ENCODE measurements around the gene NPS.

NPS gene

GRCh38 chr10:127556916-127557315 is 7.8 kb downstream of the NPS start:
- DNase-seq (ENCODE audit: low read depth in 3 of 3, low spot score in 1 of 3), result no peak

GRCh38 chr10:127561647-127562046 is 12.5 kb downstream of the NPS start:
- no peak for DNase-seq (ENCODE audit: low read depth in 3 of 3, low spot score in 1 of 3)

- DNase-seq (ENCODE audit: low read depth in 3 of 3, low spot score in 1 of 3), result peak in 1 of 3 donors; percentile 16
Observed at GRCh38 chr10:127563718-127564553, 14.8 kb downstream of the NPS start.

GRCh38 chr10:127564644-127565043 is 15.5 kb downstream of the NPS start:
- DNase-seq (ENCODE audit: low read depth in 3 of 3, low spot score in 1 of 3), result no peak

GRCh38 chr10:127565583-127565982 is 16.5 kb downstream of the NPS start:
- DNase-seq (ENCODE audit: low read depth in 3 of 3, low spot score in 1 of 3), result no peak

- no peak for DNase-seq (ENCODE audit: low read depth in 3 of 3, low spot score in 1 of 3)
Observed at GRCh38 chr10:127569210-127569609, 20.1 kb downstream of the NPS start.

GRCh38 chr10:127570036-127570435 is 20.9 kb downstream of the NPS start:
- no peak for DNase-seq (ENCODE audit: low read depth in 3 of 3, low spot score in 1 of 3)

GRCh38 chr10:127571386-127571785 is 22.3 kb downstream of the NPS start:
- DNase-seq (ENCODE audit: low read depth in 3 of 3, low spot score in 1 of 3), result no peak

GRCh38 chr10:127576051-127576450 is 26.9 kb downstream of the NPS start:
- no peak for DNase-seq (ENCODE audit: low read depth in 3 of 3, low spot score in 1 of 3)

- DNase-seq (ENCODE audit: low read depth in 3 of 3, low spot score in 1 of 3), result no peak
Observed at GRCh38 chr10:127576740-127577161, 27.6 kb downstream of the NPS start.

- DNase-seq (ENCODE audit: low read depth in 3 of 3, low spot score in 1 of 3), result no peak
Observed at GRCh38 chr10:127577376-127578258, 28.5 kb downstream of the NPS start.

- DNase-seq (ENCODE audit: low read depth in 3 of 3, low spot score in 1 of 3), result no peak
Observed at GRCh38 chr10:127578259-127578960, 29.3 kb downstream of the NPS start.

- DNase-seq (ENCODE audit: low read depth in 3 of 3, low spot score in 1 of 3), result no peak
Observed at GRCh38 chr10:127578961-127579305, 29.8 kb downstream of the NPS start.

GRCh38 chr10:127579640-127580039 is 30.5 kb downstream of the NPS start:
- DNase-seq (ENCODE audit: low read depth in 3 of 3, low spot score in 1 of 3), result no peak

GRCh38 chr10:127580822-127581221 is 31.7 kb downstream of the NPS start:
- DNase-seq (ENCODE audit: low read depth in 3 of 3, low spot score in 1 of 3), result no peak

- DNase-seq (ENCODE audit: low read depth in 3 of 3, low spot score in 1 of 3), result no peak
Observed at GRCh38 chr10:127585519-127586023, 36.5 kb downstream of the NPS start.

- DNase-seq (ENCODE audit: low read depth in 3 of 3, low spot score in 1 of 3), result no peak
Observed at GRCh38 chr10:127587668-127588365, 38.7 kb downstream of the NPS start.

GRCh38 chr10:127592586-127592985 is 43.5 kb downstream of the NPS start:
- no peak for DNase-seq (ENCODE audit: low read depth in 3 of 3, low spot score in 1 of 3)

- DNase-seq (ENCODE audit: low read depth in 3 of 3, low spot score in 1 of 3), result no peak
Observed at GRCh38 chr10:127600479-127600878, 51.4 kb downstream of the NPS start.
